Endothelial cell of umbilical vein (primary cell): Measurements from ENCODE around the gene SLC4A2.

Experiments used
- EZH2 ChIP-seq: IDR thresholded peaks from 2 replicates; pipeline ENCODE4 v1.6.1; 2012; ENCODE audit warnings: borderline replicate concordance, low read depth, mild to moderate bottlenecking, moderate library complexity, low read length, inconsistent platforms; ENCODE audit not compliant: severe bottlenecking
- MYC ChIP-seq: IDR thresholded peaks from one replicate; pipeline ENCODE4 v1.6.1; 2011; ENCODE audit warnings: mild to moderate bottlenecking, low read depth, low read length
- POLR2A ChIP-seq: IDR thresholded peaks from 2 replicates; pipeline ENCODE4 v1.6.1; 2012; ENCODE audit warnings: low read depth, mild to moderate bottlenecking, control low read depth, low read length
- POLR2AphosphoS5 ChIP-seq: IDR thresholded peaks from 2 replicates; pipeline ENCODE4 v1.6.1; 2012; ENCODE audit warnings: low read depth, mild to moderate bottlenecking, control low read depth, low read length, moderate library complexity; ENCODE audit not compliant: insufficient read depth
- TF ChIP-seq, protein P1 (sequence below), 2 donors: IDR thresholded peaks; 1 replicate in 1 of 2; 2 replicates in 1 of 2; pipeline ENCODE4 v1.5.1; 2011; ENCODE audit warnings: low read length in 2 of 2, mild to moderate bottlenecking in 2 of 2, moderate library complexity in 2 of 2, control low read depth in 1 of 2, inconsistent platforms in 1 of 2, low read depth in 1 of 2; ENCODE audit not compliant: insufficient read depth in 1 of 2; ENCODE audit errors: extremely low read depth in 1 of 2

- TF ChIP-seq MYC (no peak), POLR2AphosphoS5 (no peak), EZH2 (no peak), POLR2A (no peak)
- TF ChIP-seq, protein P1, sequence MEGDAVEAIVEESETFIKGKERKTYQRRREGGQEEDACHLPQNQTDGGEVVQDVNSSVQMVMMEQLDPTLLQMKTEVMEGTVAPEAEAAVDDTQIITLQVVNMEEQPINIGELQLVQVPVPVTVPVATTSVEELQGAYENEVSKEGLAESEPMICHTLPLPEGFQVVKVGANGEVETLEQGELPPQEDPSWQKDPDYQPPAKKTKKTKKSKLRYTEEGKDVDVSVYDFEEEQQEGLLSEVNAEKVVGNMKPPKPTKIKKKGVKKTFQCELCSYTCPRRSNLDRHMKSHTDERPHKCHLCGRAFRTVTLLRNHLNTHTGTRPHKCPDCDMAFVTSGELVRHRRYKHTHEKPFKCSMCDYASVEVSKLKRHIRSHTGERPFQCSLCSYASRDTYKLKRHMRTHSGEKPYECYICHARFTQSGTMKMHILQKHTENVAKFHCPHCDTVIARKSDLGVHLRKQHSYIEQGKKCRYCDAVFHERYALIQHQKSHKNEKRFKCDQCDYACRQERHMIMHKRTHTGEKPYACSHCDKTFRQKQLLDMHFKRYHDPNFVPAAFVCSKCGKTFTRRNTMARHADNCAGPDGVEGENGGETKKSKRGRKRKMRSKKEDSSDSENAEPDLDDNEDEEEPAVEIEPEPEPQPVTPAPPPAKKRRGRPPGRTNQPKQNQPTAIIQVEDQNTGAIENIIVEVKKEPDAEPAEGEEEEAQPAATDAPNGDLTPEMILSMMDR (IDR thresholded peaks at IDR 0.05; ENCODE audit: extremely low read depth in 1 of 2, insufficient read depth in 1 of 2, low read depth in 1 of 2, low read length in 2 of 2): no peak
Measured at GRCh38 chr7:151077705-151078232, 18.4 kb downstream of the SLC4A2 start.
